Kidney epithelial cell (primary cell): ENCODE data around the gene PTPDC1. TPM values are rescaled to one million over a fixed set of nuclear protein-coding genes. Genes with fewer than 3 reads are reported as not detected.

Source experiments
- DNase-seq: peaks from one replicate; pipeline ENCODE4 v3.0.0-alpha.2; 2010; ENCODE audit warnings: low read depth
- H3K27me3 ChIP-seq: 2 replicates; pipeline ENCODE4 v1.6.0; 2011; ENCODE audit warnings: low read length; ENCODE audit not compliant: control insufficient read depth, insufficient read depth
- H3K36me3 ChIP-seq: 2 replicates; pipeline ENCODE4 v1.5.1; 2011; ENCODE audit warnings: low read length; ENCODE audit not compliant: control insufficient read depth, insufficient read depth
- H3K4me3 ChIP-seq: 2 replicates; pipeline ENCODE4 v1.5.1; 2011; ENCODE audit warnings: low read depth, mild to moderate bottlenecking, control low read depth, low read length
- total RNA-seq: library from RNA; depleted of rRNA; stranded (reverse); fragments of >200 nt; gene quantifications from 2 replicates; pipeline ENCODE4 v1.2.3, GENCODE V29; 2015
- TF ChIP-seq, protein P1 (sequence below): IDR thresholded peaks from 2 replicates; pipeline ENCODE4 v1.5.1; 2011; ENCODE audit warnings: mild to moderate bottlenecking, moderate library complexity, low read length, control low read depth, inconsistent platforms; ENCODE audit not compliant: insufficient read depth, poor library complexity, severe bottlenecking

The PTPDC1 gene
- total RNA-seq, 1 donor from 2014 or later = 8.9 TPM

- Histone ChIP-seq H3K36me3 (no peaks in the 10 kb centered on the region), H3K27me3 (no peaks in the 10 kb centered on the region), H3K4me3 (no peak overlapping the region)
- DNase-seq = no peak
- TF ChIP-seq, protein P1, sequence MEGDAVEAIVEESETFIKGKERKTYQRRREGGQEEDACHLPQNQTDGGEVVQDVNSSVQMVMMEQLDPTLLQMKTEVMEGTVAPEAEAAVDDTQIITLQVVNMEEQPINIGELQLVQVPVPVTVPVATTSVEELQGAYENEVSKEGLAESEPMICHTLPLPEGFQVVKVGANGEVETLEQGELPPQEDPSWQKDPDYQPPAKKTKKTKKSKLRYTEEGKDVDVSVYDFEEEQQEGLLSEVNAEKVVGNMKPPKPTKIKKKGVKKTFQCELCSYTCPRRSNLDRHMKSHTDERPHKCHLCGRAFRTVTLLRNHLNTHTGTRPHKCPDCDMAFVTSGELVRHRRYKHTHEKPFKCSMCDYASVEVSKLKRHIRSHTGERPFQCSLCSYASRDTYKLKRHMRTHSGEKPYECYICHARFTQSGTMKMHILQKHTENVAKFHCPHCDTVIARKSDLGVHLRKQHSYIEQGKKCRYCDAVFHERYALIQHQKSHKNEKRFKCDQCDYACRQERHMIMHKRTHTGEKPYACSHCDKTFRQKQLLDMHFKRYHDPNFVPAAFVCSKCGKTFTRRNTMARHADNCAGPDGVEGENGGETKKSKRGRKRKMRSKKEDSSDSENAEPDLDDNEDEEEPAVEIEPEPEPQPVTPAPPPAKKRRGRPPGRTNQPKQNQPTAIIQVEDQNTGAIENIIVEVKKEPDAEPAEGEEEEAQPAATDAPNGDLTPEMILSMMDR = no peak
Measured at GRCh38 chr9:94057918-94058317, 26.3 kb upstream of the PTPDC1 start.

DNA sequence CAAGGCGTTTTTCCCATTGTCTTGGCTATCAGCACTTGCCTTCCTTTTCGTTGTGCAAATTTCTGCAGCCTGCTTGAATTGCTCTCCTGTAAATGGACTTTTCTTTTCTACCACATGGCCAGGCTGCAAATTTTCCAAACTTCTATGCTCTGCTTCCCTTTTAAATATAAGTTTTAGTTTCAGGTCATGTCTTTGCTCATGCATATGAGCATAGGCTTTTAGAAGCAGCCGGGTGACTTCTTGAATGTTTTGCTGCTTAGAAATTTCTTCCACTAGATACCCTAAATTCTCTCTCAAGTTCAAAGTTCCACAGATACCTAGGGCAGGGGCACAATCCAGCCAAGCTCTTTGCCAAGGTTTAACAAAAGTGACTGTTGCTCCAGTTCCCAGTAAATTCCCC, 22.4 kb upstream of the PTPDC1 start:
- Histone ChIP-seq H3K4me3 (no peak overlapping the region), H3K27me3 (no peaks in the 10 kb centered on the region), H3K36me3 (no peaks in the 10 kb centered on the region)
- DNase-seq = no peak
- TF ChIP-seq, protein P1 = no peak

GRCh38 chr9:94065535-94065961, 18.7 kb upstream of the PTPDC1 start:
- H3K36me3 ChIP-seq = no peaks in the 10 kb centered on the region
- no peaks in the 10 kb centered on the region for H3K27me3 ChIP-seq
- TF ChIP-seq, protein P1 = peak; percentile 87
- H3K4me3 ChIP-seq = no peak overlapping the region
- DNase-seq = no peak

- TF ChIP-seq, protein P1 = no peak
- H3K4me3 ChIP-seq = no peak overlapping the region
- H3K27me3 ChIP-seq = no peaks in the 10 kb centered on the region
- no peaks in the 10 kb centered on the region for H3K36me3 ChIP-seq
- DNase-seq = no peak
Measured at GRCh38 chr9:94068257-94068656, 16.0 kb upstream of the PTPDC1 start.

DNA sequence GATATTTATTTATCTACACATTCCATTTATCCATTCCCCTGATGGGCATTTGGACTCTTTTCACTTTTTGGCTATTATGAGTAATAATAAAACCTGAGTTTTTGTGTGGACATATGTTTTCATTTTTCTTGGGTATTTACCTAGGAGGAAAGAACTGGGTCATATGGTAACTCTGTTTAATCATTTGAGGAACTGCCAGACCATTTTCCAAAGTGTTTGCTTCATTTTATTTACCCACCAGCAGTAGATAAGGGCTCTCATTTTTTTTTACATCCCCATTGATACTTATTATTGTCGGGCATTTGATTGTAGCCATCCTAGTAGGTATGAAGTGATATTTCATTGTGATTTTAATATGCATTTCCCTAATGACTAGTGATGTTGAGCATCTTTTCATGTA, 7.7 kb upstream of the PTPDC1 start:
- no peak for DNase-seq
- Histone ChIP-seq H3K4me3 (no peak overlapping the region), H3K36me3 (no peaks in the 10 kb centered on the region), H3K27me3 (no peaks in the 10 kb centered on the region)
- TF ChIP-seq, protein P1 = no peak

- no peaks in the 10 kb centered on the region for H3K27me3 ChIP-seq
- H3K4me3 ChIP-seq = no peak overlapping the region
- DNase-seq = no peak
- TF ChIP-seq, protein P1 = no peak
- no peaks in the 10 kb centered on the region for H3K36me3 ChIP-seq
Measured at GRCh38 chr9:94078086-94078485, 6.2 kb upstream of the PTPDC1 start.
